ENCODE results near the gene GNAI3.

GNAI3 gene

DNA sequence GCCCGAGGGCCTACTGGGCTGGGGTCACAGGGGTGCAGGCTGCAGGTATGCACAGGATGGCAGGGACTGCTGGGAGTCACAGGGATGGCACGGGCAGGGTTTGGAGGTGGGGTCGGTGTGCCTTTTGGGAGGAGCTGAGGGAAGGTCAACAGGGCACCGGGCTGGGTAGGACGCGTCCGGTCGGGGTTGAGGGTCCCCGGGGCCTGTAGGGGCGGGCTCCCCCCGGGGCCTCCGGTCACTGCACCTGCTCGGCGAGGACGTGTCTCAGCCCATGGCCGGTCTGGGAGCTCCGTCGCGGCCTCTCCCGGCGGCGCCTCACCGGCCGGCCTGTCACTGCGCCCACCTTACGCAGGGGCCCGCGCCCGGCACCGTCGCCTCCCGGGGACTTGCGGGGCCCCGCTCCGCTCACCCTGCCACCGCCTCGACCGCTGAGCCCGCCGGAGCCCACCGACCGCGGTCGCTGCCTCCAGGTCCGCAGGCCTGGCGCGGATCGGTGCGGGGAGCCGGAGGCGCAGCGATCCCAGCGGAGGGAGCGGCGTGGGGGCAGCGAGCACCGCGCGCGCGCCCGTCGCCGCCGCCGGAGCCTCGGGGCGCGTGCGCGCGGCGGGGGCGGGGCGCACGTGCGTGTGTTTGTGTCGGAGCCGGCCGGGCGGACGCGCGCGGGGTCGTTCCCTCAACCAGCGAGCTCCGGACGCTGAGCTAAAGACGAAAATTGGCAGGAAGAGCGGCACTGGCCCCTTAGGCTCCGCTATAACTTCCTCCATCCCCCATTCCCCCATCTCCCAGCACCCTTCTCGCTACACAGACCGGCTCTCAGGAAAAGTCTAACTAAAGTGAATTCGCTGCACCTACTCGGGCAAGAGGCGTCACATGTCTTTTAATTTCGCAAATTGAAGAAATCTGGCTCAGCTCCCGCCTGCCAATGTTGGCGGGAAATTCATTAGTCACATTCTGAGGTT, 39.0 kb upstream of the GNAI3 start, which contains the start of gene AMIGO1:
Gene AMIGO1 (minus strand): TSS at position 552 of the 959 bp plus-strand sequence. CDS start 815 bp downstream, outside the sequence.
- Histone ChIP-seq H3K4me1 (ENCODE audit: control insufficient read depth, insufficient read depth, low read length) (peaks cover 5% of the 10 kb centered on the region), H3K36me3 (ENCODE audit: control insufficient read depth, insufficient read depth, low read length) (no peaks in the 10 kb centered on the region), H3K4me3 (ENCODE audit: low read length) (peak within 1 kb of the TSS; percentile 68), H3K9ac (ENCODE audit: low read length) (peak within 1 kb of the TSS; percentile 46), H3K27me3 (ENCODE audit: control insufficient read depth, insufficient read depth, low read length) (no peaks in the 10 kb centered on the region), H3K27ac (ENCODE audit: low read depth, low read length) (no peak within 1 kb of the TSS)

DNA sequence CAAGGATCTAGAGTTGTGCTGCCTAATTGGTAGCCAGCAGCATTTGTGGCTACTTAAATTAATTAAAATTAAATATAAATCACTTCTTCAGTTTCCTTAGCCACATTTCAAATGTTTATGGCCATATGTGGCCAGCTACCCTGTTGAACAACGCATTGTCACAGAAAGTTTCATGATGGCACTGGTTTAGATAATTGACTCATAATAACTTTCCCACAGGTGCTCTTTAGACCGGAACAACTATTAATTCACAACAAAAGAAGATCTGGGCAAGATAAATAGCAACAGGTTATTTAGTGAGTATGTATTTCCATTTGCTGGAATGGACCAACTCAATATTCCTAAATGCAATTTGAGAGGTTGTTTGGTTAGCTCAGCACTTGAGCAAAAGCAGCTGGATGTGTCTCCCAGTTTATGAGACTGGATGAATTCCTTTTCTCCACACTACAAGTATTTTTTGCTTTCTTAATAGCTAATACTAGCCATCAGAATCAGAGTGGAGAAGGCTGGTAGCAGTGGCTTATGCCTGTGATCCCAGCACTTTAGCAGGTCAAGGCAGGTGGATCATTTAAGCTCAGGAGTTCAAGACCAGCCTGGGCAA, 35.2 kb upstream of the GNAI3 start:
- no peaks in the 10 kb centered on the region for H3K27me3 ChIP-seq (ENCODE audit: control insufficient read depth, insufficient read depth, low read length)
- H3K4me1 ChIP-seq (ENCODE audit: control insufficient read depth, insufficient read depth, low read length), result peaks cover 5% of the 10 kb centered on the region
- H3K36me3 ChIP-seq (ENCODE audit: control insufficient read depth, insufficient read depth, low read length), result no peaks in the 10 kb centered on the region
- H3K27ac ChIP-seq (ENCODE audit: low read depth, low read length), result no peak overlapping the region
- no peak overlapping the region for H3K4me3 ChIP-seq (ENCODE audit: low read length)
- no peak overlapping the region for H3K9ac ChIP-seq (ENCODE audit: low read length)

DNA sequence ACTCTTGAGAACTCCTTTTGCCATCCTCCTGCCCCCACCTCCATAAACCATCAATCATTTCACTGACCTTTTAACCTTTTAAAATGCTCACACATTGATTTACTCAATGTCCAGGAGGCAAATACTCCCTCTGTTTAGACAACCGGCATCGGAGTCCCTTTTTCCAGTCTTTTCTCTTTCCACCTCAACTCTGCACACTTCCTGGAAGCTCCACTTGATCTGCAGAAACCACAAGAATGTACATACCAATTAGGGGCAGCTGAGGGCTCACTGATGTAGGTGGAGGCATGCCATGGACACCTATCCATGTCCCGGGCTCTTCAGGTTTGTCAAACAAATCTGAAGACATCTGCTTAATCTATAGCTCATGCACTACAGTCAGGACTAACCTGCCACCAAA, 33.6 kb upstream of the GNAI3 start:
- Histone ChIP-seq H3K36me3 (ENCODE audit: control insufficient read depth, insufficient read depth, low read length) (no peaks in the 10 kb centered on the region), H3K4me1 (ENCODE audit: control insufficient read depth, insufficient read depth, low read length) (peaks cover 5% of the 10 kb centered on the region), H3K4me3 (ENCODE audit: low read length) (no peak overlapping the region), H3K9ac (ENCODE audit: low read length) (no peak overlapping the region), H3K27me3 (ENCODE audit: control insufficient read depth, insufficient read depth, low read length) (no peaks in the 10 kb centered on the region), H3K27ac (ENCODE audit: low read depth, low read length) (no peak overlapping the region)

DNA sequence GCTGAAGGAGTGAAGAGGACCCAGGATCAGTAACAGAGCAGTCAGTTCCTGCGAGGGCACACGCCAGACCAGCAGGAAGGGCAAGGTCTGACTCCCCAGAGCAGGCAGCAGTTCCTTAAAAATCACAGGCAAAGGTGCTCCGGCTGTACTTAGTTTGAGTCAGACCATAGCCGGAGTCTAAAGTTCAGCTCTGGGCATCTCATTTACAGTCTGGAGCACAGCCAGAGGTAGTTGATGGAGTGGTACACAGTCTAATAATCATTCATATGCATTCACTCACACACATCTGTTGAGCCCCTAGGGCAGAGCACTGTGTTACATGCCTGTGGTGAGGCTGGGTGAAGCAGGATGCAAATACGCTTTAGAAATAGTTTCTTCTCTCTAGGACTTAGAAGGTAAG, 31.5 kb upstream of the GNAI3 start:
- Histone ChIP-seq H3K4me3 (ENCODE audit: low read length) (no peak overlapping the region), H3K27ac (ENCODE audit: low read depth, low read length) (no peak overlapping the region), H3K36me3 (ENCODE audit: control insufficient read depth, insufficient read depth, low read length) (no peaks in the 10 kb centered on the region), H3K9ac (ENCODE audit: low read length) (no peak overlapping the region), H3K4me1 (ENCODE audit: control insufficient read depth, insufficient read depth, low read length) (no peaks in the 10 kb centered on the region), H3K27me3 (ENCODE audit: control insufficient read depth, insufficient read depth, low read length) (no peaks in the 10 kb centered on the region)

DNA sequence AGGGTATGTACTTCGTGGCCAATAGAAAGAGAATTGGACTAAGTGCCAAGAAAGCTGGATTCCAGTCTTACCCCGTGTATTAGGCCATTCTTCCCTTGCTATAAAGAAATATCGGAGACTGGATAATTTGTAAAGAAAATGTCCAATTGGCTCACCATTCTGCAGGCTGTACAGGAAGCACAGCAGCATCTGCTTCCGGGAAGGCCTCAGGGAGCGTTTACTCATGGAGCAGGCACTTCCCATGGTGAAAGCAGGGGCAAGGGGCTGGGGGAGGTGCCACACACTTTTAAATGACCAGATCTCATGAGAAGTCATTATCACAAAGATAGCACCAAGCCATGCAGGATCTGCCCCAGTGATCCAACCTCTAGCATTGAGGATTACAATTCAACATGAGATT, 31.1 kb upstream of the GNAI3 start:
- H3K27ac ChIP-seq (ENCODE audit: low read depth, low read length), result no peak overlapping the region
- no peaks in the 10 kb centered on the region for H3K27me3 ChIP-seq (ENCODE audit: control insufficient read depth, insufficient read depth, low read length)
- H3K4me1 ChIP-seq (ENCODE audit: control insufficient read depth, insufficient read depth, low read length), result no peaks in the 10 kb centered on the region
- H3K36me3 ChIP-seq (ENCODE audit: control insufficient read depth, insufficient read depth, low read length), result no peaks in the 10 kb centered on the region
- no peak overlapping the region for H3K9ac ChIP-seq (ENCODE audit: low read length)
- H3K4me3 ChIP-seq (ENCODE audit: low read length), result no peak overlapping the region

DNA sequence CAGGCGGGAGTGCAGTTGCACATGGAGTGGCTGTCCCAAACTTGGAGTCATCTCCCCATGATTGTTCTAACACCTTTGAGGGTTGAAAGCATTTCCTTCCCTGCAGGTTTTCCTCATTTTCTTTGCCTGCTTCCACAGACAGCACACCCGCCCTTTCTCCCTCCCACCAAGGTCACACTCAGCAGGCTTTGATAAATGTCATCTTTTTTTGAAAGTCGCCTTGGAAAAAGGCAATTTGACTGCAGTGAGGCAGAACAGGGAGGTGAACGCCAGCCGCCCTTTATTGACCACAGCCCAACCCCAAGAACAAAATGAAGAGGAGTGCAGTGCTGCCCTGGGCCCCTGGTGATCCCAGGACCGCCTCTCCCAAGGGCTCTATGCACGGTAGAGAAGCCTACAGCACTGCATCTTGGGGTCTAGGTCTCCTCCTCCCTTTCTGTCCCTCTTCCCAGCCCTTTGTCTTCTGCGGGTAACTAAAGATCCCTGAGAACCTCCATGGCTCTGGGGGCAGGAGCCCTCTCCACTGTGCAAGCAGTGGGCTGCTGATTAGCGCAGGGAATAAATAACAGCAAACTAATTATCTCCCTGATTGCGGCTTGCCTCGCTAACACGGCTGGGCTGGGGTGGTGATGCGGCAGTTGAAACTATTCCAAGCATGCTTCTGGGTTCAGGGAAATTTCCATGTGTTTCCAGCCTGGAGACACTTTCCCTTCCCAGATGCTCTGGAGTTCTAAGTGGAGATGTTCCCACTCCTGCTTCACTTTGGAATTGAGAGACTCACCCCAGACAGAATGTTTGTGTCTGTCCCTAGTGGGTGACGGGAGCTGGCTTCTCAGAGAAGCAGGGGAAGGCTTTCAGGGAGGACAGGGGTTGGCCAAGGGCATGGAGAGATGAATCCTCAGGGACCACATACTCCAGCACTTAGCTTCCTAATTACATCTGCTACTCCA, 27.1 kb upstream of the GNAI3 start:
- Histone ChIP-seq H3K36me3 (ENCODE audit: control insufficient read depth, insufficient read depth, low read length) (no peaks in the 10 kb centered on the region), H3K9ac (ENCODE audit: low read length) (no peak overlapping the region), H3K4me1 (ENCODE audit: control insufficient read depth, insufficient read depth, low read length) (no peaks in the 10 kb centered on the region), H3K27me3 (ENCODE audit: control insufficient read depth, insufficient read depth, low read length) (no peaks in the 10 kb centered on the region), H3K4me3 (ENCODE audit: low read length) (no peak overlapping the region), H3K27ac (ENCODE audit: low read depth, low read length) (no peak overlapping the region)

DNA sequence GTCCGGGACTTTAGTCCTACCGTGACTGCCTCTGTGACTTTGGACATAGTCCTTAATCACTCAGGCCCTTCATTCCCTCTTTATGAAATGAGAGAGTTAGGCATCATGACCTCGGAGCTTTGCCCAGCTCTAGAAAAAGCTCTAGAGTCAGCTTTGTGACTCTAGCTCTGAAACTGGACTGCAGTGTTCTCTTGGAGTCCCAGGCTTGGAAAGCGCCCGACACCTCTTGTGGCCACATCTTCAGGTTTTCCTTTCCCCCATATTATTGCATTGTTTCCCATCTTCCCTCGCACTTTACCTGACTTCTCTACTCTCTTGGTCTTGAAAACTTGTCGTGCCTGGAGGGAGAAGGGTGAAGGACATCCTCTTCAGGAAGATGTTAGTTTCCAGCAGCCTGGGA, 26.4 kb upstream of the GNAI3 start:
- H3K27me3 ChIP-seq (ENCODE audit: control insufficient read depth, insufficient read depth, low read length), result no peaks in the 10 kb centered on the region
- H3K27ac ChIP-seq (ENCODE audit: low read depth, low read length), result no peak overlapping the region
- H3K9ac ChIP-seq (ENCODE audit: low read length), result no peak overlapping the region
- H3K36me3 ChIP-seq (ENCODE audit: control insufficient read depth, insufficient read depth, low read length), result no peaks in the 10 kb centered on the region
- H3K4me1 ChIP-seq (ENCODE audit: control insufficient read depth, insufficient read depth, low read length), result no peaks in the 10 kb centered on the region
- H3K4me3 ChIP-seq (ENCODE audit: low read length), result no peak overlapping the region

DNA sequence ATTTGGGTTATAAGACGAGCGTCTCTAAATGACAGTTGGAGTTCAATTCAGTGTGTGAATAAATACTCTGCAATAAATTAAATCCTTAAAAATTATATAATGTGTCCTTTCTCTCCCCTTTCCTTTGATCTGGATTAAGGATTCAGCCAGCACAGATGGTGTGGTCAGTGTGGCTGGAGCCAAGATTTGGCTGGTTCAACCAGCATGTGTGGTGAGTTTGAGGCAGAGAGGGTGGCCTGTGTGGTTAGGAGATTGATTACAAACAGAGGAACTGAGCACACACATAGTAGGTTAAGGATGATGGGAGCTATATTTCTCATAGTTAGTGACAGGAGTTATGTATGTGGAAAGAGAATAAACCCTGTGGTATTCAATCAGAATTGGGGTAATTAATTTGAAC, 24.7 kb upstream of the GNAI3 start:
- no peak overlapping the region for H3K4me3 ChIP-seq (ENCODE audit: low read length)
- H3K36me3 ChIP-seq (ENCODE audit: control insufficient read depth, insufficient read depth, low read length), result no peaks in the 10 kb centered on the region
- H3K27me3 ChIP-seq (ENCODE audit: control insufficient read depth, insufficient read depth, low read length), result no peaks in the 10 kb centered on the region
- H3K4me1 ChIP-seq (ENCODE audit: control insufficient read depth, insufficient read depth, low read length), result no peaks in the 10 kb centered on the region
- H3K9ac ChIP-seq (ENCODE audit: low read length), result no peak overlapping the region
- no peak overlapping the region for H3K27ac ChIP-seq (ENCODE audit: low read depth, low read length)

DNA sequence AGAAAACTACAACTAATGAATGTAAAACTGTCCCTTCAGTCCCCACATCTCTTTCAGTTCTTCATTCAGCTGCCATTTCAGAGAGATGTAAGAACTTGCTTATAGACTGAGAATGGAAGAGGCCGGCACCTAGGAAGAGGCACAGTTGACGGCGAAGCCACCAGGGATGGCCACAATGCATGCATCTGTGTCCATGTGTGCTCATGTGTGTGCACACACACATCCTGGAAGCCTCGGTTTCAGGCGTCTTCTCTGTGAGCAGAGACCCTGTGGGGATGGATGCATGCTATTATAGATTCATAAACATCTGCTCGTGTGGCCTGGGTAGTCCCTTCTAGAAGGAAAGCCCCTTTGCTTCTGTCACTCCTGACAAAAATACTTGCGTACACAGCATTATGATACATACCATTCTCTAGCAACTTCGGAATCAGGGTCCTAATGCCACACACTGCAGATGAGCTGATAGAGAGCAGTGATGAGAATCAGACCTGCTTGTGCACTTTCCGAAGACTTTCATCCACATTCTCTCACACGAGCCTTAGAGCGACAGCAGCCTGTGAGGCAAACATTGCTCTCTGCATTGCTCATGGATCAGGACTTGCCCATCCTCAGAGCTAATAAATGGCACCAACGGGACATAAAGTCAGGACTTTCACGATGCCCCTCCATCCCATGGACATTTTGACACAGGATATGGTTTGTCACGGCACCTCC, 21.2 kb upstream of the GNAI3 start:
- Histone ChIP-seq H3K27me3 (ENCODE audit: control insufficient read depth, insufficient read depth, low read length) (no peaks in the 10 kb centered on the region), H3K36me3 (ENCODE audit: control insufficient read depth, insufficient read depth, low read length) (no peaks in the 10 kb centered on the region), H3K4me3 (ENCODE audit: low read length) (no peak overlapping the region), H3K4me1 (ENCODE audit: control insufficient read depth, insufficient read depth, low read length) (peaks cover 3% of the 10 kb centered on the region), H3K9ac (ENCODE audit: low read length) (no peak overlapping the region), H3K27ac (ENCODE audit: low read depth, low read length) (no peak overlapping the region)

DNA sequence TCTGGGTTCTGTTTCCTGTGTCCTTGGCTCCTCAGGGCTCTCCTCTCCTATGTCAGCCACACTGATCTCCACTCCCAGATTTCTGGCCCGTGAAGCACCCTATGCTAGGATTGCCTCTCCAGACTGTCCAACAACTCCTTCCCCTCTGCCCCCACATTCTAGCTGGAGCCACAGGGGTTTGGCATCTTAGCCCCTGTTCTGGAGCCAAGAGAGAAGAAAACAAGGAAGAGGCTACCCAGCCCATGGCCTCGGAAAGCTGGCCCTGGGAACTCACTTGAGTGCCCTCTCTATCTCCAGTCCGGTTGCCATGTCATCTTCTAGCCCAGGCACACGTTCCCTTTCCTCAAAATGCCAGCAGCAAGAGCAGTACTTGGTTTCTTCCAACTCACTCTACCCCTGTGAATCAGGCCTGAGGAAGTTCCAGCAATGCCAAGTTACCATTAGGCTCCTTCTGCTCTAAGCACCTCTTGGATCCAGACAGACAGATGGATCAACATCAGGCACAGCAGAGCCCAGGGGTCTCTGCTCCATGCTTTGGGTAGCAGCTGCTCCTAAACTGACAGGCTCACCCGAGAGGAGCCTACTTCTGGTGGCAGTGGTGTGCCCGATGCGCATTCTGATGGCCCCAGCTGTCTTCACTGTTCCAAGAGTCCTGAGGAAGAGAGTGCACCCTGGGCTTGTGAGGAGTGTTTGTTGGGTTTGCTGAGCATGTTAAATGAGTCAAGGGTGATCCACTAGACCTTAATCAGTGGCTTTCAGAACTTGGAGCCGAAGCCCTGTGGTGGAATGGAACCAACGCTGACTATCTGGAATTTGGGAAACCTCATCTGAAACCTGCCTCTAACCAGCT, 20.3 kb upstream of the GNAI3 start:
- Histone ChIP-seq H3K4me1 (ENCODE audit: control insufficient read depth, insufficient read depth, low read length) (peaks cover 6% of the 10 kb centered on the region), H3K27me3 (ENCODE audit: control insufficient read depth, insufficient read depth, low read length) (no peaks in the 10 kb centered on the region), H3K36me3 (ENCODE audit: control insufficient read depth, insufficient read depth, low read length) (no peaks in the 10 kb centered on the region), H3K27ac (ENCODE audit: low read depth, low read length) (no peak overlapping the region), H3K9ac (ENCODE audit: low read length) (no peak overlapping the region), H3K4me3 (ENCODE audit: low read length) (no peak overlapping the region)

DNA sequence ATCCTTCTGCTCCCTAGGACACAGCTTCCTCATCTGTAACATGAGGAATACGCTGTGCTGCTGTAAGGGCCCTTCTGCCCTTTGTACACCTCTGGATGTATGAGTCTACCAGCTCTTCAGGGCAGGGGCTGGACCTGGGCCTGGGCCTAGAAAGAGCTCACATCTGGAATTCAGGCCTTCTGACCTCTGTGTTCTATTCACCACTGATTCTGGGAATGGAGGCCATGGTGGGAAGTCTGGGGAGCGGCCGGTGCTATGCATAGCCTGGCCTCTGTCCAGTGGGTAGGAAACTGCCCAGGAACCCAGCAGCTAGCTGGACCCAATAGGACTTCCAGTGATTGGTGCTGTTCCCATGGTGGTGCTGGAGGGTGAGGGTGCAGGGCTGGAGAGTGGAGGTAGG, 19.7 kb upstream of the GNAI3 start:
- Histone ChIP-seq H3K9ac (ENCODE audit: low read length) (no peak overlapping the region), H3K27me3 (ENCODE audit: control insufficient read depth, insufficient read depth, low read length) (no peaks in the 10 kb centered on the region), H3K36me3 (ENCODE audit: control insufficient read depth, insufficient read depth, low read length) (no peaks in the 10 kb centered on the region), H3K4me3 (ENCODE audit: low read length) (no peak overlapping the region), H3K27ac (ENCODE audit: low read depth, low read length) (no peak overlapping the region), H3K4me1 (ENCODE audit: control insufficient read depth, insufficient read depth, low read length) (peaks cover 6% of the 10 kb centered on the region)

All from rectal smooth muscle tissue (tissue), 1 donor.